NCI-H1048 (cell line): ENCODE measurements around the gene LINGO4.
"Not testable (repeated sequence)": the region's sequence is repeated elsewhere in the genome, so short reads cannot be mapped to it uniquely, and the experiment has no call there.

Source experiments
- DNase-seq: peaks from one replicate; lab custom pipeline; 2025; lab: John Stamatoyannopoulos, UW

The LINGO4 gene

DNA sequence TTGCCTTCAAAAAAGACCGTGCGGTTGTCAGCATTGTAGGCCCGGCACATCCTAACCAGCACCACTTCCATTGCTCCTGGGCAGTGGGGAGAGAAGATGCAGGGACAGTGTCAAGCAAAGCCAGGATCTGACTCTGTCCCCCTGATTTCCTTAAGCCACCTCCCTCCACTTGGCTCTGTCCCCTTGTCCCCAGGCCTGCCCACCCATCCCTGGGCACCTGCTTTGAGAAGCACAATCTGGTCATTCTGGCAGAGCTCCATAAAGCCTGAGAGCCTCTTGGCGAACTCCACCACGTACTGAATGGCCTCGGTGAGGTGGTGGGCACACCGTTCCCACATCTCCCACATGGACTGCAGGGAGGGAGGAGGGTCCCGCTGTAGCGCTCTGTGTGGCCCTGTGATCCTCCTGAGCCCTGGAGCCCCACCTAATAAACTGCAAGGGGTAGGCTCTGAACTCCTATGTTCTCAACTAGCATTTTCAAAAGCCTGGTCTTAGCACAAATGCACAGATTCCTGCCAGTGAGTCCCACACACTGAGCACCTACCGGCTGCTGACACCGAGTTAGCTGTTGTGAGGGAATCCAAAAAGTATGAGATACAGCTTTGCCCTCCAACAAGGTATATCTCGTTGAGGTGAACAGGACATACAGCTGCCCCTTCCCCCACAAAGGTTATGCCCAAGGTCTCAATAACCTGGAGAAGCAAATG lies 8.2 kb upstream of the LINGO4 start:
- DNase-seq = no peak

- DNase-seq = no peak
Observed at GRCh38 chr1:151811181-151811580, 6.0 kb upstream of the LINGO4 start.

DNA sequence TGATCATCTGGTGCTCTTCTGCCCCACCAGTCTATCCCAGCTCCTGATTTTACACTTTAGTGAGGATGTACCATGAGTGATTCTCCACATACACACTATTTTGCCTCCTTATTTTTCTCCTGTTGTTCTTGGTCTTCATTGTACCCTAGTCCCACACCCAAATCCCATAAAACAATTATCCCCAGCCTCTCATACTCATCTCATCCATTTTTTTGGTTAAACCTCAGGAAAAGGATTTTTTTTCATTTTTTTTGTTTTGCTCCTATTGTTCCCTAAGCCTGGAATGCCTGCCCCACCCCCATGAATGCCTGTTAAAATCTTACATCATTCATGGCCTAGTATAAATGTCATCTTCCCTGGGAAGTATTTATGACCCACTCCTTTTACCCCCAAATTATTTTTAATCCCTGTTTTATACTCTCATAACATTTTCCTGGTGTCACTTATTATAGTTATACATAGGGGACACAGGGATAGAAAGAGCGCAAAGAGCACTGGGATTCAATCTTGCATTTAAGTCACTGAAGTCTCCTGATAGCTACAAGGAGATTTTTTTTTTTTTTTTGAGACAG lies 4.9 kb upstream of the LINGO4 start:
- no peak for DNase-seq

DNA sequence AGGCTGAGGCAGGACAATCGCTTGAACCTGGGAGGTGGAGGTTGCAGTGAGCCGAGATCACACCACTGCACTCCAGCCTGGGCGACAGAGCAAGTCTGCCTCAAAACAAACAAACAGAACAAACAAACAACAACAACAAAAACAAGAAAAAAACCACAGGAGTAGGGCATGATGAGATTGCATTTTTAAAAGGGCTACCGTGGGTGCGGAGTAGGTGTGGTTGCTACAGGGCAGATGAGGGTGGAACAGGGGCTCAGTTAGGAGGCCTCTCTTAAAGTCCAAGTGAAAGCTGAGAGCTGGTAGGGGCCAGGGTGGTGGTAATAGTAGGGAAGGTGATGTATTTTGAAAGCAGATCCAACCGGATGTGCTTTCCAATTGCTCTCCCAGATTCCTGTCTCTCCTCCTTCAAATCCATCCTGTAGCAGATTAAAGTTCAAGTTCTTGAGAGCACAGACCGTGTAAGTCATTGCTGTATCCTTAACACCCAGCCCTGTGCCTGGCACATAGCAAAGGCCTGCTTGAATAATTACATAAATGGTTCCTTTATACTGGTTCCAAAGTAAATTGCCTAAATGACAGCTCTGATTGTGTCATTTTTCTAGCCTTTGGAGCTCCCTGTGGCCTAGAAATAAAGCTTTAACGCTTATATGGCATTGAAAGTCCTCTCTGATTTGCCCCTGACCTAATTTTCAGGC lies 4.2 kb upstream of the LINGO4 start:
- DNase-seq = no peak

- DNase-seq = no peak
Observed at GRCh38 chr1:151807766-151808165, 2.5 kb upstream of the LINGO4 start.

- DNase-seq = no peak
Observed at GRCh38 chr1:151807131-151807530, 1.9 kb upstream of the LINGO4 start.

DNA sequence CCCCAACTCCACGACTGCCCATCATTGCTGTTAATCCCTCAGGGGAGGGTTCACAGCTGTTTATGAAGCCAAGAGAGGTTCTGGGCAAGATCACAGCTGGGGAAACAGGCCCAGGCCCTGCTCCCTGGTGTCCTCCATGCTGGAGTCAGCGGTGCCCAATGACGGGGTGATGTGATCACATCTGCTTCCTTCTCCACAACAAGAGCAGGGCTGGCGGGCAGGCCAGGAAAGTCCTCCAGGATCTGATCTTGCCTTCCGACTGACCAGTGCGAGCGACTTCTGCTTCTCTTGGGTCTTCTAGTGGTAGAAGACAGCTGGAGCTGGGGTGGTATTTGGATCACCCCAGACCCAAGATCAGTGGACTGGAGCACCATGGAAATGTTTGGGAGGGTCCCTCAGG lies 951 bp upstream of the LINGO4 start:
- no peak for DNase-seq

DNA sequence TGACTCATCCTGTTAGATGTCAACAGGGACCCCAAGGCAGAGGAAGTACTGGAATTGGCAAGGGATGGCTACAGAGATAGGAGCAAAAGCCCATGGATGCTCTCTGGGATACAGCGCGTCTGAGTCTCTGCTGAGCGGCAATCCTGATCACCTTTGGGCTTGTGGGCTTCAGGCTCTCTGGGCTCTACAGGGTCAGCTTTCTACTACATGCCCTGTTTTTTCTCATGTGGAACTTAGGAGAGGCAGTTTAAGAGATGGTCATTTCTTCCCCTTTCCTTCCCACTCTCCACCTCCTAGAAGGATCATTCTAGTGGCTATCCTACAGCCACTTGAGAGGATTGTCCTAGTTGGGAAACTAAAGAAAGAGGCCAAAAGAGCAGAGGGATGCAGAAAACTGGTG lies 1.3 kb downstream of the LINGO4 start:
- DNase-seq = no peak

- no peak for DNase-seq
Observed at GRCh38 chr1:151803164-151803563, 2.1 kb downstream of the LINGO4 start.

- no peak for DNase-seq
Observed at GRCh38 chr1:151802372-151802771, 2.8 kb downstream of the LINGO4 start.

DNA sequence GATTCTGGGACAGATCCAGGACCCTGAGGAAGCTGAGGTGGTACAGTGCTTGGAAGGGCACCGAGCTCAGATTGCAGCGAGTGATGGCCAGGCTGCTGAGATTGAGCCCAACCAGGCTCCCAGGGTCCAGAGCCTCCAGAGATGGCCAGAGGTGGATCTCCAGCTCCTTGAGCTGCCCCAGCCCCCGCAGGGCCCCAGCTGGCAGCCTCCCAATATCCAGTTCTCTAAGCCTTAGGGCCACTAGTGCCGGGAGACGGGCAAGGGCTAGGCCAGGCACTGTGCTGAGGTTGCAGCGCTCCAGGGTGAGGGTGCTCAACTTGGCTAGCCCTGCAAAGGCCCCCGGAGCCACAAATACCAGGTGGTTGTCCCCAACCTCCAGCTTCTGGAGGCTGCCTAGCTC lies 3.4 kb downstream of the LINGO4 start:
- DNase-seq = no peak

DNA sequence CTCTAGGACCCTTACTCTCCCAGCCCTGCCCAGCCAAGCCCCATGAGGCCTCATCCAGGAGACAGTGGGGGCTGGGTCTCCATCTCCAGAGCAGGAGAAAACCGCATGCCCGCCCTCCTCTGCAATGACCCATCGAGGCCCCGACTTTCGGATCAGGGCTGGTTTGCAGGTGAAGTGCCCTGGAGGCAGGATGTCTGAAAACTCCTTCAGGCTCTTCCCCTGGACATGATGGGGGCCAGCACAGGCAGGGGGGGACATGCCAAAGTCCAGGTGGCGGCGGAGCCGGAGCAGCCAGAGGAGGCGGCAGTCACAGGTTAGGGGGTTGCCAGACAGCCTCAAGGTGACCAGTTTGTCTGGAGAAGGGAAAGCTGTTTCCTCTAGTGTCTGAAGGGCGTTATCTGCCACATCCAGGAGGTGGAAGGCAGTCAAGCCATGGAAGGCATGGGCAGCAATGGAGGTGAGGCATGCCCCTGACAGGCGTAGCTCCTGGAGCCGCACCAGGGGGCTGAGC lies 3.9 kb downstream of the LINGO4 start:
- DNase-seq = no peak

GRCh38 chr1:151800830-151801229 lies 4.4 kb downstream of the LINGO4 start:
- no peak for DNase-seq

DNA sequence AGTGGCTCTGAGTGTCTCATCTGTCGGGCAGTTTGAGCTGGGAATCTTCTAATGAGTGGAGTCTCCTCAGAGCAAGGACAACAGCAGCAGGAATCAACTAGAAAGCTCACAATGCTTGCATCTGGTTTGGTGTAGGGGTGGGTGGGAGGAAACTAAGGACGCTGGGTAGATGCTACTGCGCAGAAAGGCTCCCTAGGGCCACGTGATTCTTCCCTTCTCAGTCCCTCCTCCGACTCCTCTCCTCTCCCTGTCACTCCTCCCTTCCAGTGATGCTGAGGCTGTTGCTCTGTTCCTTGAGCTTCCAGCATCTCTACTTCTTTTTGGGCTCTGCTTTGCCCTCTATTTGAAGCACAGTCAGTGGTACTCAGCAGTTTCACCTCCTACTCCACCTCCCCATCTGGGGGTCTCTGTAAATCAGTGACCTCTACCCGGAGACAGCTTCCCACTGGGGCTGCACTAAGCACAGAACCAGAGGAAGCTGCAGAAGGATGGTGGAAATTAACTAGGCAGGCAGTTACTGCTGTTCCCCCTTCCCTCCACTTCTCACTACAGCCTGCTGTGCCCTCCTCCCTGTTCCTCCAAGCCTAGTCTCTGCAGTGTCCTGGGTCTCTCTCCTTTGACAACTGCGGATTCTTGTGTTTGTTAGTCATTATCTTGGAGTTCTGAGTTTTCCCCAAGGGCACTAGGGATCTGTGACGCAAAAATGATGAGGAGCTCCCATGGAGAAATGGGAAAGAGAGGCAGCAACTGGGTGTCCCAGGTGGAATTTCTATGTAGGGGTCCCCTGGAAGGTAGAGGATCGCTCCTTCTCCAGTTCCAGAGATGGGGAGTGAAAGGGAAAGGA lies 5.8 kb downstream of the LINGO4 start:
- no peak for DNase-seq

DNA sequence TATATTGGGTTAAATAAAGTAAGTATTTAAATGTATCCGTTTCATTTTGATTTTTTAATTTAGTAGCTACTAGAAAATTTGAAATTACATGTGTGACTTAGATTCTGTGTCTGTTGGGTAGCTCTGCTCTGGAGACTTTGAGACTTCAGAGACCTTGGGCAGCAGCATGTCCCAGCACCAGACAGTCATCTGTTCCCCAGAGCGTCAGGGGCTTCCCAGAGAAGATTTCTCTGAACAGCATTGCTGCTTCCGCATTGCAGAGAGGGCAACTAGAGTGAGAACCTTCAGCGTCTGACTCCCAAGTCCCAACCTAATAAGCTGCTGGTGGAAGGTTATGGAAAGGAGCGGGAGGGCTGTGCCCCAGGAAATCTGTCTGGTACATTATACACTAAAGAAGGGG lies 6.6 kb downstream of the LINGO4 start:
- no peak for DNase-seq

- no peak for DNase-seq
Observed at GRCh38 chr1:151790940-151791651, 14.1 kb downstream of the LINGO4 start.

DNA sequence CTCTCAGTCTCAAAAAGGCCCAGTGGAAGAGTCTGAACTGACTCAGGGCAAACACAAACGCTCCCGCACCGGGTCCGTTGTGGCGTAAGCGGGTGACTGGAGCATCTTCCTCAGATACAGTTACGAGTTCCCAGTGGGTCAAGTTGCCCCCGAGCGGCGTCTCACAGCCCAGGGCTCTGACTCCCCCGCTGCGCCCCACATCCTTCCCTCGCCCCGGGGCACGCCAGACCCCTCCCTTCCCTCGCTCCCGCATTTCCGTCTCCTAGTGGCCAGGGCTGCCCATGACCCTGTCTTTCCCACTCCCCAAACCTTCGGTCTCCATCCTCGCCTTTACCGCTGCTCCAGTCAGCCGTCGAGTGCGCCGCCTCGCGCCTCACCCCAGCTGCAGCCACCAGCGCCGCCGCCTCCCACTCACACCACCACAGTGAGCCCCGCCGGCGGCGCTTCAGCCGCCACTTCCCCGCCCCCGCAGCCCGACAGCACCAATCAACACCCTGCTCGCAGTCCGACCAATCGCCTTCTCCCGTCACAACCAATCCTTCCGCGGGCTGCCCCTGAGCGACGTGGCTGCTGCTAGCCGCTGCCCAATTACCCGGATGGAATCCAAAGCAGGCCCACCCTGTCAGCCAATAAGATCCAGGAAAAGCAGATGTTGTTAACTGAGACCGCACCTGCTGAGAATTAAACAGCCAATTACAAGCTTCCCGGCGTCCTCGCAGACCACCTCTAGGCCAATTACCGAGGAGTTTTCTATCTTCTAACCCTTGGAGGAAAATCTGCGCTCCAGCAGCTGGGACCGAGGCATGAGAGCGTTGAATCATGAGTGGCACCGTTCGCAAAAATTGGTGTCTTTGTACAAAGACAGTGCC lies 14.9 kb downstream of the LINGO4 start, which contains the start of gene TDRKH:
Gene TDRKH (minus strand): TSS at position 430 of the 869 bp plus-strand sequence. CDS start 7,478 bp downstream, outside the sequence.
- DNase-seq = peak; percentile 99

GRCh38 chr1:151787689-151788088 lies 17.5 kb downstream of the LINGO4 start:
- no peak for DNase-seq

DNA sequence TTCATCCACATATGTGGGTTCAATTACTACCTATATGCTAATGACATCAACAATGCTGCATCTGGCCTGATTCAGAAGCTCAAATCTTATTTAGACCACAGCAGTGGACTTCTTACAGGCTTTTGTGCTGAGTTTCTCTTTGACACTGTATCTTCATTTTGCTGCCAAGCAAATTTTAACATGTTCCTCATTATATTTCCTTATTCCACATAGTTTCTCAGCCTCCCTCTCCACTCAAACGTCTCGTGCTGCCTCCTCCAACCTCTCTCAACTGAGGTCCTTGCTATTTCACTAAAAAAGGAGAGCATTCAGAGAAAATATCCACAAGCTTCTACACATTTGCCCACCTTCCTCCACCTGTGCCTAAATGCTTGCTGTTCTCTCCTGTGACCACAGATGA lies 21.4 kb downstream of the LINGO4 start:
- no peak for DNase-seq

DNA sequence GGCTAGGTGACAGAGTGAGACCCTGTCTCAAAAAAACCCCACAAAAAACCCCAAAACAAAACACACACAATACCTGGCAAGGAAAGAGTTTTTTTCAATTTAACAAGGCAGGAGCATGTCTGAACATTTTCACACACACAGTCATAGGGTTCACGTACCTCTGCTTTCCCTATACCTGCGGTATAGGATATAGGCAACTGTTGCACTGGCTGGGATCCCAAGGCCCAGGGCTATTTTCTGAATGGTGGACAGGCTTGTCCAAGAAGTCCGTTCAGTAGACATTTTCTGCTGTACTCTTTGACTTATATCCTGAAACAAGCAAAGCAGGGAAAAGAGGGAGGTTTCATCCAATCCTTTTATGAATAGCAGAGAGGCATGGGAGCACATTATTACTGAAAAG lies 22.5 kb downstream of the LINGO4 start:
- no peak for DNase-seq

DNA sequence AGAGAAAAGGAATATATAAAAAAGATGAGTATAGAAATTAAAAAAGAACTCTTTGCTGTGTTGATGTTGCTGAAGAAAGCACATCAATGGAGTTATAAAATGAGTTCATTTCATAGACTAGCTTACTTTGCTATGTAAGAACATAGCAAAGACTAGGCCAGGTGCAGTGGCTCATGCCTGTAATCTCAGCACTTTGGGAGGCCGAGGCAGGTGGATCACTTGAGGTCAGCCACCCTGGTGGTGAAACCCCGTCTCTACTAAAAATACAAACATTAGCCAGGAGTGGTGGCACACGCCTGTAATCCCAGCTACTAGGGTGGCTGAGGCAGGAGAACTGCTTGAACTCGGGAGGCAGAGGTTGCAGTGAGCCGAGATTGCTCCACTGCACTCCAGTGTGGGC lies 23.2 kb downstream of the LINGO4 start:
- not testable (repeated sequence) for DNase-seq
